ENCODE results near the gene FBXO10.
A peak's percentile ranks its signal among the peaks of the same experiment; 100 is the strongest.

The FBXO10 gene

DNA sequence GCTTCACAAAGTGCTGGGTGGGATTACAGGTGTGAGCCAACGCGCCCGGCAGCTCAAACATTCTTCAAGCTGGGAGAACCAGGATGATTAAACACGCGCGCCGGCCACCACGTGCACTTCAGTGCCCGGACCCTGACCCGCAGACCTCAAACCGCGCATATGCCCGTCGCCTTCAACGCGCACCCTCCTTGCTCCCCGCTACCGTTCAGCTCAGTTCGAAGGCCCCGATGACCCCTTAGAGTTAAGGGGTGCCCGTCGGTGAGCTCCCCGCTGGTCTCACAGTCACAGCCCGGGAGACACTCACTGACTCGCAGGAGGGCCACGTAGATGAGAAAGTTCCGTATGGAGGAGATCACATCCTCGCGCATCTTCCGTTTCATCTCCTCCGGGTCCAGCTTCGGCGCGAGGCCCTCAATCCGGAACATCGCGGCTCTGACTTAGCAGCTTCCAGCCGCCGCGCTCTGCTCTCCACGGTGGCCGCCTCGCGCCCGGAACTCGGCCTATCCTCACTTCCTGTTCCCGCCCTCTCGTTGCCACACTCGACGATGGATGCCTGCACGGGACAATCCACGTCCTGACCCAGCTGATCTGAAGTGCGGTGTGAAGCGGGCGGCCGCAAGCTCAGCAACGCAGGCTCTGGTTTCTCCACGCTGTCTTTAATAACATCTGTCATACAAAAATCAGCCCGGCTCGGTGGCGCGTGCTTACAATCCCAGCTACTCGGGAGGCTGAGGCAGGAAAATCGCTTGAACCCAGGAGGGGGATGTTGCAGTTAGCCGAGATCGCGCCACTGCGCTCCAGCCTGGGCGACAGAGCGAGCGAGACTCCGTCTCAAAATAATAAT lies 16.1 kb upstream of the FBXO10 start, which contains the start of gene TOMM5:
TSS of gene TOMM5 (minus strand) at position 490 of the 844 bp plus-strand sequence. CDS start at position 425, 65 bp downstream.
- peak; percentile 93 for DNase-seq (ENCODE audit: low spot score)

DNA sequence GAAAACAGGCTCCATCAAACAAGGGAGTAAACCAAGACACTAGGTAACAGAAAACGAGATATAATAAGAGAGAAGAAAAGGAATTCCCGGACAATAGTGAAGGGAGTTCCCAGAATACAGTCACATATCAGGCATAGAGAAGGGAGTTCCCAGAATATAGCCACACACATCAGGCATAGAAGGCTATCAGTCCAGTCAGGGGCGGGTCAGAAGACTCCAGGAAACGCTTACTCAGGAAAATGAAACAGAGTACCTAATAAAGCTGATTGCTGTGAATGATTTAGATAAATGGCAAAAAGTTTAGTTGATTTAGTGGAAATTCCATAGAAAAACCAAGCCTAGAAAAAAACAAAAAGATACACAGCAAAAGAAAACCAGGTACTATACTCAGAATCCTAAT lies 11.3 kb upstream of the FBXO10 start:
- DNase-seq (ENCODE audit: low spot score): no peak

DNA sequence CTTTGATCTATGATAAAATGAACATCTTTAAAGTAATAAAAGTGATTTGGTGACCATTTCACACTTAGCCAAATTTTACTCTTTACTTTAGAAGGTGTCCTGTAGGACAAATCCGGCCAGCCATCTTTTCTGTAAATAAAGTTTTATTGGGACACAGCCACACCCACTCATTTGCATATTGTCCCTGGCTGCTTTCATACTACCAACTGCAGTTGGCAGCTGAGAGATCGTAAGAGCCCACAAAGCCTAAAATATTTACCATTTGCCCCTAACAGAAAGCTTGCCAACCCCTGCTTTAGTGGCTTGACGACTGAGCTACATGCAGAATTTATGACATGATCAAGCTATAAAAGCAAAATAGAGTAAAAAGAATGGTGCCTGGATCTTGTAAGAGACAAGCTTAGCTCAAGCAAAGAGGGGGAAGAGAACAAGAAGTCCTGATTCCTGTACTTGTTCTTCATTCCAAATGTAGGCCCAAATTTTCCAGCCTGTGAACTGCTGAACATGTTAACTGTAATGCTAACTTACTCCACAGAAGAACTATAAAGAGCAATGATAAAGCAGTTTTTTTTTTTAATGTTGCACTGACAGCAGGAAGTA lies 7.4 kb upstream of the FBXO10 start:
- no peak for DNase-seq (ENCODE audit: low spot score)

DNA sequence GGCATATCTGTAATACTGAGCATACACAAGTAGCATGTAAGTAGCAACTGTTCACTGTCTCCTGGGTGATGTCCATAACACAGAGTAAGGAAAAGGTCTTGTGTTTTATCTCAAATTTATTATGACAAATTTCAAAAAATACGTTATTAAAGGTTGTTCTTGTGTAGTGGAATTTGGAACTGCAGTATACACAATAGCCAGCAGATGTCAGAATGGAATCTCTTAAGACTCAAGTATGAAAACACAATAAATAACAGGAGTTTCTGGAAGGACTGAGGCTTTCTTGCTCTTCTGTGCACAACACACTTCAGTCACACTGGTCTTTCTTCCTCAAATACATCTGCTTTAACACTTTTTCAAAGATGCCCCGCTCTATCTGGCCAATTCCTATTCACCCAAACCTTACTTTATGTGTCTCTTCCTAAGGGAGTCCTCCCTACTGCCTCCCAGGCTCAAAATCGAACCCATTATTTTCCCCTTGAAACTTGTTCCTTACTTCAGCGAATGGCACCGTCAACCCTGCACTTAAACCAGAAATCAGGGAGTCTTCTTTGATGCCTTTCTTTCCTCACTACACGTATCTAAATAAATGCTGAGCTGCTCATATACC lies 6.5 kb upstream of the FBXO10 start:
- DNase-seq (ENCODE audit: low spot score): peak; percentile 68

DNA sequence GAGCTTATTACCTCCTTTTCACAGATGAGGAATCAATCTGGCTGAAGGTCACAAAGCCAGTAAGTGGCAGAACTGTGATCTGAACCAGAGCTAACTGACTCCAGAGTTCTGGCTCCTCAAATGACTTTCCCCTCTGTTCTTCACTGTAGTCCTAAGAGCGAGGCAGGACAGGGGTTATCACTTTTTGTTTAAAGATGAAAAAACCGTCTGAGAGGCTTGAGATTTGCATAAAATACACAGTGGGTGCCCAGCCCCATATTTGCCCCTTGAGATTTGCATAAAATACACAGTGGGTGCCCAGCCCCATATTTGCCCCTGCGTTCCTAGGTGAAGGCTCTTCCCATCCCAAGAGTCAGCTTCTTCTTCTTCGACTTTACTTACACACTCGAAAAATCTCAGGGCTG lies 667 bp downstream of the FBXO10 start:
- DNase-seq (ENCODE audit: low spot score): no peak

DNA sequence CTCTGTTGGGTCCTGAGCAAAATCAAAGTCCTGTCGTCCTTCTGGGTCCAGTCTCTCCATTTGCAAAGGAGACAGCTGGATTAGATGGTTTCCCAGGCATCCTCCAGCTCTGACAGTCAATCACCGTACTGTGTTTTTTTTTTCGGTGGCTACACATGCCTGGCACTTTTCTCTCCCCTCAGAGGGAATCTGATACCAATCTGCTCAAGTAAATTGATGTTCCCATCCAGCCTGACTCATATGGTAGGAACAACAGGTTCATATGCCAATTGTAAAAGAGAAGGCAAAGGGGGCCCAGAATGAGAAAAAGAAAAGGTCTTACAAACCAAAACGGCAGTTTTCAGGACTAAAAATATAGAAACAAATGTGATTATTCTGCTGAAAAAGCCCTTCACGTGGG lies 1.2 kb downstream of the FBXO10 start:
- DNase-seq (ENCODE audit: low spot score): peak; percentile 18

DNA sequence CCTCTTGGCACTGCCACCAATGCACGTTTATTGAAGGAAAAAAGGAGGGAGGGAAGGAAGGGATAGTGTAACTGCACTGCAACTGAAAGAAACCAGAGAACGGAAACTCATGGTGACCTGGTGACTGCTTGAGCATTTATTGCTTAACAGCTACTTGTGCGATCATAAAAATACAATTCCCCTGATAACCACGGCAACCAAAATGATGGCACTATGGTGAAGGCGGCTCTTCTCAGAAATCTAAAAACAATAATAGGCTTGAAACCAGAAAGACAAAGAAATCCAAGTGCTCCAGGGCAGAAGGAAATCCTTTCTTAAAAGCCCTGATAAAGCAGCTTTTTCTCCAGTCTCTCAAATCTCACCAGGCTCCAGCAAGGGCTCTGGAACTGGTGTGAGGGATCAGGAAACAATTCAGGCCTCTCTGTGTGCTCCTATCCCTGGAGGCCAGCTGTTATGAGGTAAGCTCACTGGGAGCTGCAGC lies 1.9 kb downstream of the FBXO10 start:
- DNase-seq (ENCODE audit: low spot score): no peak

DNA sequence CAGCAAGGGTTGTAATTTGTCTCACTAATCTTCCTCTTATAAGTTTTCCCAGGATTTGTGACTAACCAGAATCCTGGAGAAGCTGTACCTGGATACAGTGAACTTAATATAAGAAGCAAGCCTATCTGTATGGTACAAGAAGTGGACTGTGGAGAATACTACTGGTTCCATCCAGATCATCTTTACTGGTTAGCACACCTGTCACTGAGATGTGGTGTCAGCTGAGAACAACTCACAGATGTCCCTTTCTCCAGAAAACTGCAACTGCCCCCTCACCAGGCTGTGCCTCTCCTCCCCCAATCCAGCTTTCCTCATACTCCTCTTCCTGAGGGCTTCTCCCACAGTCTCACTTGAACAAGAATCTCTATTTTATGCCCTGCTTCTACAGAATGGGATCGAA lies 4.9 kb downstream of the FBXO10 start:
- no peak for DNase-seq (ENCODE audit: low spot score)

DNA sequence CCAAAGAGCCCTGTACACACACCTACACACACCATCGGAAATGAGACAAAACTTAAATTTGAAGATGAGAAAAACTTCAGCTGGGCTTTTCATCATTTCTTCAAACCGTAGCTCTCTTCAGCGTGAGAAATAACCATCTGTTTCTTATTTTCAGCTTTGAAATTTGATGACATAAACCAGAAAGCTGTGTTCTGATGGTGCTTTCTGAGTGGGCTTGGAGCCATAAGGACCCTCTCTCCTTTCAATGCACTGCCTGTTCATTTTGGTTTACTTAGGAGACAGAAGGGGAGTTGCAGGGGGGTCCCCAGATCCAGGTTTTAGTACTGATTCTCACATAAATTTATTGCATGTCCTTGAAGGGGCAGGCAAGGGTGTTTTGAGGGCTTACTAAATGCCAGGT lies 9.5 kb downstream of the FBXO10 start:
- DNase-seq (ENCODE audit: low spot score): no peak

DNA sequence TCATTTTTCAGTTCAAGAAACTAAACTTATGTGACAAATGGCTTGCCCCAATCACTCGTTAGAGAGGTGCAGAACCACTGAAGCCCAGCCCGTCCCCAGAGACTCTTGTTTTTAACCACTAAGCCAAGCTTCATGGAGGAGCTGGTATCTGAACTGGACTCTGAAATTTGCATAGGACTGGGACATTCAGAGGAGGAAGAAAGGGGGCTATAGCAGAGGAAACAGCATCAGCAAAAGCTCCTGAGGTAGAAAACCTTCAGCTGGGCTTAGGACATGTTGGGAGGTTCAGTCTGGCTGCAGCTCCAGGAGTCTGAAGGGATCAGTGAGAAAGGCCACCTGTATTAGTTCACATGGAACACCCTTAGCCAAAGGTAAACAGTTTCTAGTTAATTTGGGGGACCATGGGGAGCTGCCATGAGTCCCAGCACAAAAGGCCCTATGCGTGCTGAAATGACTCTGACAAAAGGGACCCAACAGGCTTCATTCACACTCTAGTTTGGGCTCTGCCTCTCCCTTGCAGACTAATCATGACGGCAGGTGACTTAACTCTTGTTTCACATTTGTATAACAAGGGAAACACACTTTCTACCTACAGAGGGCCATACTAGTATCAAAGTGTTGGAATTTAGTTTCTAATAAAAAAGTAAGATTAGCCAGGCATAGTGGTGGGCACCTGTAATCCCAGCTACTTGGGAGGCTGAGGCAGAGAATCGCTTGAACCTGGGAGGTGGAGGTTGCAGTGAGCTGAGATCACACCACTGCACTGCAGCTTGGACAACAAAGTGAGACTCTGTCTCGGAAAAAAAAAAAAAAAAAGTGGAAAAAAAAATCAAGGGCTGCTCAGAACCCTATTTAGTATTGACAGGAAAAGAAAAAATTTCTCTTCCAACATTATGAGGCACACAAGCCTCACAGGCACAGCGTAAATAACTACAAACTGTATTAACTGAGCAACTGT lies 10.2 kb downstream of the FBXO10 start:
- DNase-seq (ENCODE audit: low spot score): no peak

DNA sequence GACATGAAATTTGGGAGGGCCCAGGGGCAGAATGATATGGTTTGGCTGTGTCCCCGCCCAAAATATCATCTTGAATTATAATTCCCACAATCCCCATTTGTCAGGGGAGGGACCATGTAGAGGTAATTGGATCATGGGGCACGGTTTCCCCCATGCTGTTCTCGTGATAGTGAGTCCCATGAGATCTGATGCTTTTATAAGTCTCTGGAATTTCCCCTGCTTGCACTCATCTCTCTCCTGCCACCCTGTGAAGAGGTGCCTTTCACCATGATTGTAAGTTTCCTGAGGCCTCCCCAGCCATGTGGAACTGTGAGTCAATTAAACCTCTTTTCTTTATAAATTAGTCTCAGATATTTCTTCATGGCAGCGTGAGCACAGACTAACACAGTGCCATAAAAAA lies 11.3 kb downstream of the FBXO10 start:
- DNase-seq (ENCODE audit: low spot score): no peak

DNA sequence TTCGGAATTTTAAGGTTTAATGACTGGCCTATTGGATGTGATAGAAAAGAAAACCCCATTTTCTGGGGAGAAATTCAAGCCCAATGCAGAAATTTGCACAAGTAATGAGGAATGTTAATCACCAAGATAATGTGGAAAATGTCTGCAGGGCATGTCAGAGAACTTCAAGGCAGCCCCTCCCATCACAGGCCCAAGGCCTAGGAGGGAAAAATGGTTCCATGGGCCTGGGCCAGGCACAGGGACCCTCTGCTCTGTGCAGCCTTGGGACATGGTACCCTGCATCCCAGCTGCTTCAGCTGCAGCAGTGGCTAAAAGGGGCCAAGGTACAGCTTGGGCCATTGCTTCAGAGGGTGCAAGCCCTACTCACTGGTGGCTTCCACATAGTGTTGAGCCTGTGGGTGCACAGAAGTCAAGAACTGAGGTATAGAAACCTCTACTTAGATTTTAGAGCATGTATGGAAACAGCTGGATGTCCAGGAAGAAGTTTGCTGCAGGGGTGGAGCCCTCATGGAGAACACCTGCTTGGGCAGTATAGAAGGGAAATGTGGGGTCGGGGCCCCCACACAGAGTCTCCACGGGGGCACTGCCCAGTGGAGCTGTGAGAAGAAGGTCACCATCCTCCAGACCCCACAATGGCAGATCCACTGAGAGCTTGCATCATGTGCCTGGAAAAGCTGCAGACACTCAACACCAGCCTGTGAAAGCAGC lies 12.2 kb downstream of the FBXO10 start:
- no peak for DNase-seq (ENCODE audit: low spot score)

DNA sequence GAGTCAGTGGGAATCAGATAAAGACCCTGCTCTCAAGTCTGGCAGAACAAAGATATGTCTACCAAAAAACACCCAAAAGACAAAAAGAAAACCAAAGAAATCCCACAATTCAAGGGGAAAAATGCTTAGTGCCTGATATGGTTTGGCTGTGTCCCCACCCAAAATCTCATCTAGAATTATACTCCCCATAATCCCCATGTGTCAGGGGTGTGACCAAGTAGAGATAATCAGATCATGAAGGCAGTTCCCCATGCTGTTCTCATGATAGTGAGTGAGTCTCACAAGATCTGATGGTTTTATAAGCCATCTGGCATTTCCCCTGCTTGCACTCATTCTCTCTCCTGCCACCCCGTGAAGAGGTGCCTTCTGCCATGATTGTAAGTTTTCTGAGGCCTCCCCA lies 13.4 kb downstream of the FBXO10 start:
- no peak for DNase-seq (ENCODE audit: low spot score)

DNA sequence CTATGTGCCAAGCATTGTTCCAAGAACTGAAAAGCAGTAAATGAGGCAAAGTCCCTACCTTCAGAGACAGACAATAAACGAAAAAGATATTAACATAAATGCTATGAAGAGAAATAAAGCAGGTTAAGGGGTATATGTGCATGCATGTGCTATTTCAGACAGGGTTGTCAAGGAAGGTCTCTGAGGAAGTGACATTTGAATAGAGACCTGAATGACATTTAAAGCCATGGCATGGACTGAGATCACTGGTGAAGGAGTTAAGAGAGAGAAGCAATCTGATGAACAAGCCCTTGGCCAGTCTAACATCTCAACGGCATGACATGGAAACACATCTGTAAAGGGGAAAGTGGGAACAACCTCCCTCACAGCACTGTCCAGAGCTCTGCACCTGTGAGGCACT lies 14.5 kb downstream of the FBXO10 start:
- no peak for DNase-seq (ENCODE audit: low spot score)

DNA sequence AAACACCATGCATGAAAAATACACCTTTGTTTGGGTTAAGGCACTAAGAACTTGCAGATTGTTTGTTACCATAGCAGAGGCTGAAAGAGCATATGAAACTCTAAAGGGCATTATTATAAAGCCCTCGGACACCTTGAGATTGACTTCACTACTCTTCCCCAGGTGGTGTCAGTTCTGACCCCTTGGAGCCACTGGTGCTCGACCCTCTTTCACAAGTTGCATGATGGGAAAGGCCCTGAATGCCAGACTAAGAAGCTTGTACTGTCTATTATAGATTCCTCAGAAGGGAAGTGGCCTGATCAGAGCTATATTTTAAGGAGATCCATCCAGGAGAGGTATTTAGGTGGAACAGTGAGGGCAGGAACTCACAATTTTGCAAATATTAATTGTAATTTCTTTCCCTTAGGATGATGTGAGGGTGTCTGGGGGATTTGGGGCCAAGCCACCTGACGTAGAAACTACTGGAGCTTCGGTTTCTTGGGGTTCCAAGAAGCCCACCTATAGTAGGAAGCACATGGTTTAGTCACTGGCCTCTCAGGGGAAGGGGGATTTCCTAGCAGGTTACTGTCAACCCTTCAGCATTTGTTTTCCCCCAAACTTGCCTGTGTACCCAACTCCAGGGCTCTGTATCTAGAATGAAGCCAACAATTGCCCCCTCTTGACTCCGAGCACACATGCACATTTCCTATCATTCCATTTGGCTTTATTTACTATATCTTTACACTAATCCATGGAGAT lies 16.2 kb downstream of the FBXO10 start:
- DNase-seq (ENCODE audit: low spot score): no peak

DNA sequence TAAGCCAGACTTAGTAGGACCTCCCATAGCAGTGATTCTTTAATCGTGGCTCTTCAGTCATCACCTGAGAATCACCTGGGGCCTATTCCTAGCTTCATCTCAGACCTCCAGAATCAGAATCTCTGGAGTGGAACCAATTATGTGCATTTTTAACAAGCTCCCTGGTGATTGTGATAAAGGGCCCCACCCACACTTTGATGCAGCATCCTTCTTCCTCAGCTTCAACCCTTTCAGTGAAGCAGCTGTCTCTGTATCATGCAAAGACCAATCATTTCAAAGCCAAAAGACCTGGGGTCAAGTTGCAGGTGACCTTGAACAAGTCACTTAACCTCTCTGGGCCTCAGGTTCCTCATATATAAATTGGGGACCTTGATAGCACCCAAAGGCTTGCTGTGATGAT lies 17.1 kb downstream of the FBXO10 start:
- DNase-seq (ENCODE audit: low spot score): no peak

DNA sequence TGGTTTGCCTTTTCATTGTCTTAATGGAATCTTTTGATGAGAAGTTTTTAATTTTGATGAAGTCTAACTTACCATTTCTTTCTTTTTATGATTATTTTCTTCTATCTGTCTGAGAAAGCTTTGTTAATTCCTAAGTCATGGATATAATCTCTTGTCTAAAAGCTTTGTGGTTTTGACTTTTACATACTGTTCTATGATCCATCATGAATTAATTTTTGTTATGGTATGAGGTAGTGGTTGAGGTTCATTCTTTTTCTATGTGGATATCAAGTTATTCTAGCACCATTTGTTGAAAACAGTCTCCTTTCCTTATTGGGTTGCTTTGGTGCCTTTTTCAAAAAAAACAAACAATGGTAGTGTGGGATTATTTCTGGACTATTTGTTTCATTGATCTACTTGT lies 20.4 kb downstream of the FBXO10 start:
- no peak for DNase-seq (ENCODE audit: low spot score)

DNA sequence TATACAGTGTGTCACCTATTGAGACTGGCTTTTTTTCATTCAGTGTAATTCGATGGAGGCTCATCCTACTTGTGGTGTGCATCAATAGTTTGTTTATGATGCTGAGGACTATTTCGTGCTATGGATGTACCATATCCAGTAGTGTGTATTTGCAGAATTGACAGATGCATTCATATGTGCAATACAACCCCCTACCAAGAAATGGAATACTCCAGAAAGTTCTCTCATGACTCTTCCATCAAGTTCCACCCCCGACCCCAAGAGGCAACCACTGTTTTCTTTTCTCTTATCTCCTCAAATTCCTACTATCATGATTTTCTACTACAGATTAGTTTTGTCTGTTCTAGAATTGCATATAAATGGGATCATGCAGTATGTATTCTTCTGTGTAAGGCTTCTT lies 21.9 kb downstream of the FBXO10 start:
- DNase-seq (ENCODE audit: low spot score): no peak

DNA sequence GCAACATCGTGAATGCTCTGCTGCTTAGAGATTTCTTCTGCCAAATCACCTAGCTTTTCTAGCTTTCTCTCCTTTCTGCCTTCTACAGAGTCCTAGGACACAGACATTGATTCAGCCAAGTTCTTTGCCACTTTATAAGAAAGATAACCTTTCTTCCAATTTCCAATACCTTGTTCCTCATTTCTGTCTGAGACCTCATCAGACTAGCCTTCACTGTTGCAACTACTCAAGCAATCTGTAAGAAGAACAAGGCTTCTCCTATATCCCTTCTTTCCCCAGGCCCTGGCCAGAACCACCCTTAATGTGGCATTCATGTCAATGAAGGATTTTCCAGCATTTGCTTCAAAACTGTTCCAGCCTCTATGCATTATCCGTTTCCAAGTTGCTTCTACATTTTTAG lies 24.3 kb downstream of the FBXO10 start:
- DNase-seq (ENCODE audit: low spot score): no peak

DNA sequence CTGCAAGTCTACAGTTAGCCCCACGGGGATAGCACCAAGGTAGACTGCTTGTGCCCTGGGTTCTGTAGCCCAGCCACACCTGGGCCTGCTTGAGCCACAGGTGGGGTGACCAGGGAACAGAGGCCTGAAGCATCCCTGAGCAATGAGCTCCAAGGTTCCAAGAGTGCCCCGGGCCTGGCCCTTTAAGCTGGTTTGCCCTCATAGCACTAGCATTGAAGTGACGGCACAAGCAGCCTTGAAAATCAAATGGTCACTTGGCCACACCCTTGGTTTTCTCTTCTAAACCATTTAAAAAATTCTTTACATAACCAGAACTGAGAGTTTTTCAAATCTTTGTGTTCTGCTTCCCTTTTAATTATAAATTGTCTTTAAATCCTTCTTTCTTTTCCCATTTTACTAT lies 24.7 kb downstream of the FBXO10 start:
- DNase-seq (ENCODE audit: low spot score): no peak

DNA sequence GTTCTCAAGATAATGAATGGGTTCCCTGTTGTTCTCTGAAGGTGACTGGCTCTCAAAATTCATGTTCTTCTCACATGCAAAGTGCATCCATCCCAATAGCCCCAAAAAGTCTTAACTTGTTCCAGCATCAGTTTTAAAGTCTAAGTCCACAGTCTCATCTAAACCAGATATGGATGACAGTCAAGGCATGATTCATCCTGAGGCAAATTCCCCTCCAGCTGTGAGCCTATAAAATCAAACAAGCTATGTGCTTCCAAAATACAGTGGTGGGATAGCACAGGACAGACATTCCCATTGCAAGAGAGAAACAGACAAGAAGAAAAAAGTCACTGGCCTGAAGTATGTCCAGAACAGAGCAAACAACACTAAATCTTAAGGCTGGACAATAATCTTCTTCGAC lies 25.4 kb downstream of the FBXO10 start:
- DNase-seq (ENCODE audit: low spot score): no peak
